Memory B cell (primary cell): ENCODE data around the gene FBXL14.
"Not testable (repeated sequence)": the region's sequence is repeated elsewhere in the genome, so short reads cannot be mapped to it uniquely, and the experiment has no call there.

ENCODE experiments used
- ATAC-seq: fragments of 150-1000 bp; cut with Tn5 transposase; 2 replicates; pipeline ENCODE4 v1.10.0; 2021; ENCODE audit warnings: low read depth, mild to moderate bottlenecking, moderate library complexity
- DNase-seq, 2 donors: peaks; one replicate each; pipeline ENCODE4 v3.0.0; 2022; ENCODE audit warnings: low spot score in 2 of 2
- H3K27ac Mint-ChIP-seq: one replicate; pipeline ENCODE4 v1.8.0; 2022; ENCODE audit warnings: mild to moderate bottlenecking, moderate library complexity, mixed read lengths
- H3K27me3 Mint-ChIP-seq: one replicate; pipeline ENCODE4 v1.8.0; 2022; ENCODE audit warnings: mixed read lengths
- H3K36me3 Mint-ChIP-seq: one replicate; pipeline ENCODE4 v1.8.0; 2022; ENCODE audit warnings: mild to moderate bottlenecking, mixed read lengths
- H3K4me1 Mint-ChIP-seq: one replicate; pipeline ENCODE4 v1.8.0; 2022; ENCODE audit warnings: mixed read lengths
- H3K4me3 Mint-ChIP-seq: one replicate; pipeline ENCODE4 v1.8.0; 2022; ENCODE audit warnings: mild to moderate bottlenecking, moderate library complexity, mixed read lengths
- H3K9me3 Mint-ChIP-seq: one replicate; pipeline ENCODE4 v1.8.0; 2022; ENCODE audit warnings: mixed read lengths

The FBXL14 gene

GRCh38 chr12:1559676-1560091, 34.7 kb downstream of the FBXL14 start:
- H3K9me3 Mint-ChIP-seq, result no peaks in the 10 kb centered on the region
- peaks cover 4% of the 10 kb centered on the region for H3K4me1 Mint-ChIP-seq
- no peak for DNase-seq
- no peak for ATAC-seq
- H3K27me3 Mint-ChIP-seq, result no peaks in the 10 kb centered on the region
- H3K27ac Mint-ChIP-seq, result no peak overlapping the region
- no peak overlapping the region for H3K4me3 Mint-ChIP-seq
- H3K36me3 Mint-ChIP-seq, result peaks cover 2% of the 10 kb centered on the region

GRCh38 chr12:1558108-1558507, 36.3 kb downstream of the FBXL14 start:
- not testable (repeated sequence) for ATAC-seq, DNase-seq, H3K4me1 Mint-ChIP-seq, H3K9me3 Mint-ChIP-seq, H3K4me3 Mint-ChIP-seq, H3K36me3 Mint-ChIP-seq, H3K27me3 Mint-ChIP-seq, H3K27ac Mint-ChIP-seq

- no peak for DNase-seq
- Mint-ChIP-seq H3K4me1 (peaks cover 6% of the 10 kb centered on the region), H3K9me3 (peaks cover 1% of the 10 kb centered on the region), H3K4me3 (peak overlapping the region; percentile 2), H3K27ac (no peak overlapping the region), H3K27me3 (no peaks in the 10 kb centered on the region), H3K36me3 (no peaks in the 10 kb centered on the region)
- ATAC-seq, result peak; percentile 78
Observed at GRCh38 chr12:1553987-1554982, 40.1 kb downstream of the FBXL14 start.

GRCh38 chr12:1553536-1553935, 40.8 kb downstream of the FBXL14 start:
- no peak for ATAC-seq
- Mint-ChIP-seq H3K4me3 (no peak overlapping the region), H3K27ac (no peak overlapping the region), H3K36me3 (peaks cover 4% of the 10 kb centered on the region), H3K4me1 (peaks cover 6% of the 10 kb centered on the region), H3K9me3 (peaks cover 3% of the 10 kb centered on the region), H3K27me3 (no peaks in the 10 kb centered on the region)
- DNase-seq, result no peak

GRCh38 chr12:1552911-1553491, 41.4 kb downstream of the FBXL14 start:
- Mint-ChIP-seq H3K4me1 (peaks cover 6% of the 10 kb centered on the region), H3K9me3 (peaks cover 3% of the 10 kb centered on the region), H3K27me3 (no peaks in the 10 kb centered on the region), H3K27ac (no peak overlapping the region), H3K4me3 (no peak overlapping the region), H3K36me3 (peaks cover 4% of the 10 kb centered on the region)
- DNase-seq, result no peak
- ATAC-seq, result no peak

GRCh38 chr12:1552171-1552570, 42.2 kb downstream of the FBXL14 start:
- Mint-ChIP-seq H3K4me3 (no peak overlapping the region), H3K27ac (no peak overlapping the region), H3K36me3 (peaks cover 4% of the 10 kb centered on the region), H3K4me1 (peaks cover 6% of the 10 kb centered on the region), H3K9me3 (peaks cover 3% of the 10 kb centered on the region), H3K27me3 (no peaks in the 10 kb centered on the region)
- ATAC-seq (no peak), DNase-seq (no peak)

- H3K36me3 Mint-ChIP-seq, result peaks cover 4% of the 10 kb centered on the region
- H3K27me3 Mint-ChIP-seq, result no peaks in the 10 kb centered on the region
- no peak for ATAC-seq
- peaks cover 3% of the 10 kb centered on the region for H3K9me3 Mint-ChIP-seq
- no peak overlapping the region for H3K27ac Mint-ChIP-seq
- no peak overlapping the region for H3K4me3 Mint-ChIP-seq
- DNase-seq, result no peak
- H3K4me1 Mint-ChIP-seq, result peaks cover 6% of the 10 kb centered on the region
Observed at GRCh38 chr12:1551496-1551895, 42.9 kb downstream of the FBXL14 start.

- peaks cover 4% of the 10 kb centered on the region for H3K27me3 Mint-ChIP-seq
- peaks cover 4% of the 10 kb centered on the region for H3K36me3 Mint-ChIP-seq
- no peaks in the 10 kb centered on the region for H3K4me1 Mint-ChIP-seq
- ATAC-seq, result no peak
- DNase-seq, result no peak
- H3K9me3 Mint-ChIP-seq, result peaks cover 5% of the 10 kb centered on the region
- H3K27ac Mint-ChIP-seq, result no peak overlapping the region
- H3K4me3 Mint-ChIP-seq, result no peak overlapping the region
Observed at GRCh38 chr12:1546931-1547640, 47.3 kb downstream of the FBXL14 start.

GRCh38 chr12:1544996-1545700, 49.2 kb downstream of the FBXL14 start:
- DNase-seq (no peak), ATAC-seq (no peak)
- H3K4me3 Mint-ChIP-seq, result no peak overlapping the region
- peaks cover 3% of the 10 kb centered on the region for H3K9me3 Mint-ChIP-seq
- peaks cover 4% of the 10 kb centered on the region for H3K36me3 Mint-ChIP-seq
- H3K27me3 Mint-ChIP-seq, result peaks cover 4% of the 10 kb centered on the region
- H3K4me1 Mint-ChIP-seq, result no peaks in the 10 kb centered on the region
- no peak overlapping the region for H3K27ac Mint-ChIP-seq

GRCh38 chr12:1542599-1542998, 51.8 kb downstream of the FBXL14 start:
- DNase-seq (no peak), ATAC-seq (no peak)
- H3K27ac Mint-ChIP-seq, result no peak overlapping the region
- no peaks in the 10 kb centered on the region for H3K4me1 Mint-ChIP-seq
- no peak overlapping the region for H3K4me3 Mint-ChIP-seq
- H3K9me3 Mint-ChIP-seq, result peaks cover 2% of the 10 kb centered on the region
- peaks cover 7% of the 10 kb centered on the region for H3K27me3 Mint-ChIP-seq
- no peaks in the 10 kb centered on the region for H3K36me3 Mint-ChIP-seq

- Mint-ChIP-seq H3K27me3 (peaks cover 11% of the 10 kb centered on the region), H3K36me3 (no peaks in the 10 kb centered on the region), H3K27ac (no peak overlapping the region), H3K4me3 (no peak overlapping the region), H3K4me1 (no peaks in the 10 kb centered on the region), H3K9me3 (peaks cover 2% of the 10 kb centered on the region)
- ATAC-seq (no peak), DNase-seq (no peak)
Observed at GRCh38 chr12:1540690-1541089, 53.7 kb downstream of the FBXL14 start.

GRCh38 chr12:1539135-1539534, 55.2 kb downstream of the FBXL14 start:
- Mint-ChIP-seq H3K27ac (no peak overlapping the region), H3K4me3 (no peak overlapping the region), H3K27me3 (peaks cover 11% of the 10 kb centered on the region), H3K36me3 (no peaks in the 10 kb centered on the region), H3K9me3 (peaks cover 2% of the 10 kb centered on the region), H3K4me1 (no peaks in the 10 kb centered on the region)
- ATAC-seq (no peak), DNase-seq (no peak)

GRCh38 chr12:1536817-1537216, 57.6 kb downstream of the FBXL14 start:
- ATAC-seq (no peak), DNase-seq (no peak)
- Mint-ChIP-seq H3K4me3 (no peak overlapping the region), H3K36me3 (no peaks in the 10 kb centered on the region), H3K27ac (no peak overlapping the region), H3K4me1 (peaks cover 16% of the 10 kb centered on the region), H3K9me3 (no peaks in the 10 kb centered on the region), H3K27me3 (peaks cover 18% of the 10 kb centered on the region)
